Panc1 (cell line): ENCODE results near the gene HTT. TPM values are rescaled to one million over a fixed set of nuclear protein-coding genes. Genes with fewer than 3 reads are reported as not detected.
A peak's percentile ranks its signal among the peaks of the same experiment; 100 is the strongest.

ENCODE experiments used
- ATAC-seq: fragments of 200-7000 bp; cut with Tn5 transposase; 2 replicates; pipeline ENCODE4 v1.9.1; 2020; ENCODE audit warnings: mild to moderate bottlenecking, moderate library complexity
- Bru-seq: library from RNA; stranded (reverse); fragments of 400-500 nt; gene quantifications from one replicate; lab custom pipeline; 2021; lab: Mats Ljungman, UMichigan
- BruChase-seq, 2 experiments: library from RNA; stranded (reverse); fragments of 400-500 nt; gene quantifications; one replicate each; lab custom pipeline; 2021; lab: Mats Ljungman, UMichigan
- BruUV-seq: library from RNA; stranded (reverse); fragments of 400-500 nt; replicated peaks from 2 replicates; lab custom pipeline; 2021; lab: Mats Ljungman, UMichigan
- CTCF ChIA-PET: fragments of 300-600 bp; sonication (Branson Sonifier 250); formaldehyde crosslinking; loops from one replicate; lab custom pipeline; 2022; ENCODE audit warnings: antibody characterized with exemption; lab: Charles Lee
- POLR2A ChIA-PET: fragments of 300-600 bp; sonication (Branson Sonifier 250); formaldehyde crosslinking; loops from one replicate; lab custom pipeline; 2022; ENCODE audit warnings: antibody characterized with exemption; lab: Charles Lee
- DNase-seq: peaks from one replicate; pipeline ENCODE4 v3.0.0-alpha.2; 2010; ENCODE audit warnings: low read depth, low spot score
- H3K27ac ChIP-seq: 2 replicates; pipeline ENCODE4 v1.5.1; 2011; ENCODE audit warnings: mild to moderate bottlenecking, low read length, inconsistent platforms
- H3K27me3 ChIP-seq: fragments of 200-500 bp; sonication (Bioruptor generic); 2 replicates; pipeline ENCODE4 v1.6.0; 2014; ENCODE audit warnings: low read length, inconsistent platforms; ENCODE audit not compliant: control insufficient read depth, insufficient read depth
- H3K36me3 ChIP-seq: fragments of 200-500 bp; sonication (Bioruptor generic); 2 replicates; pipeline ENCODE4 v1.5.1; 2014; ENCODE audit warnings: inconsistent platforms, mild to moderate bottlenecking, low read length, moderate library complexity; ENCODE audit not compliant: control insufficient read depth, insufficient read depth
- H3K4me1 ChIP-seq: 2 replicates; pipeline ENCODE4 v1.5.1; 2011; ENCODE audit warnings: inconsistent platforms, mild to moderate bottlenecking, low read length, moderate library complexity; ENCODE audit not compliant: control insufficient read depth, insufficient read depth
- H3K4me3 ChIP-seq, 2 experiments: 2 replicates each; pipeline ENCODE4 v1.5.1; 2011 to 2012; ENCODE audit warnings: low read depth in 2 of 2, low read length in 2 of 2, mild to moderate bottlenecking in 2 of 2, inconsistent platforms in 1 of 2, moderate library complexity in 1 of 2
- H3K9me3 ChIP-seq: fragments of 200-500 bp; sonication (Bioruptor generic); 2 replicates; pipeline ENCODE4 v1.5.1; 2014; ENCODE audit warnings: low read depth, mild to moderate bottlenecking, inconsistent platforms, low read length, moderate library complexity; ENCODE audit not compliant: control insufficient read depth, insufficient read depth
- POLR2AphosphoS5 ChIP-seq: IDR thresholded peaks from 2 replicates; pipeline ENCODE4 v1.6.1; 2012; ENCODE audit warnings: mild to moderate bottlenecking, low read depth, low read length, moderate library complexity
- SIN3A ChIP-seq: IDR thresholded peaks from 2 replicates; pipeline ENCODE4 v1.6.1; 2012; ENCODE audit warnings: low read depth, mild to moderate bottlenecking, low read length, moderate library complexity, borderline replicate concordance; ENCODE audit not compliant: insufficient read depth
- TCF7L2 ChIP-seq: IDR thresholded peaks from 2 replicates; pipeline ENCODE4 v1.6.1; 2011; ENCODE audit warnings: mild to moderate bottlenecking, low read depth, low read length, inconsistent platforms
- in situ Hi-C: cut with HindIII; loops from 2 replicates; pipeline ENCODE4 v1.10.0; 2016; ENCODE audit warnings: low sequenced_read_pairs, low pct_unique_long_range_greater_than_20kb
- intact Hi-C: fragments of 100-400 bp; cut with micrococcal nuclease; formaldehyde crosslinking; loops from one replicate; pipeline ENCODE4 v1.10.0; 2022; ENCODE audit not compliant: unreplicated experiment
- long read RNA-seq: library from polyadenylated mRNA; unstranded; transcript quantifications from one replicate; pipeline ENCODE4 v2.0.0, GENCODE V29; 2021; ENCODE audit not compliant: unreplicated experiment
- polyA plus RNA-seq: library from polyadenylated mRNA; unstranded; fragments of >200 nt; gene quantifications from one replicate; pipeline ENCODE4 v1.2.1, GENCODE V29; 2012; ENCODE audit warnings: missing spikeins; ENCODE audit not compliant: insufficient read length
- total RNA-seq: library from RNA; stranded (reverse); gene quantifications from one replicate; pipeline ENCODE4 v1.2.1, GENCODE V29; 2021; ENCODE audit not compliant: unreplicated experiment
- TF ChIP-seq, protein P1 (sequence below): fragments of 450-650 bp; IDR thresholded peaks from 2 replicates; pipeline ENCODE4 v1.5.1; 2017; ENCODE audit warnings: mild to moderate bottlenecking
- TF ChIP-seq, protein P2 (sequence below), 2 experiments: IDR thresholded peaks; 2 replicates each; pipeline ENCODE4 v1.6.1; 2011 to 2012; ENCODE audit warnings: low read depth in 2 of 2, control low read depth in 1 of 2, low read length in 1 of 2, mild to moderate bottlenecking in 1 of 2, moderate library complexity in 1 of 2; ENCODE audit not compliant: insufficient read depth in 1 of 2

The HTT gene
- total RNA-seq, result 24.7 TPM
- polyA plus RNA-seq, result 21.3 TPM
- percentile 65 among the genes with signal in this experiment for Bru-seq, nascent RNA
- BruChase-seq, experiment 1, labeled RNA remaining after a 2-hour chase, result percentile 63 among the genes with signal in this experiment
- percentile 68 among the genes with signal in this experiment for BruChase-seq, experiment 2, labeled RNA remaining after a 6-hour chase
- long read RNA-seq, partial matches to known transcripts, result 24 of 37 reads
- long read RNA-seq, other reads (novel, unspliced or antisense), result 13 of 37 reads

DNA sequence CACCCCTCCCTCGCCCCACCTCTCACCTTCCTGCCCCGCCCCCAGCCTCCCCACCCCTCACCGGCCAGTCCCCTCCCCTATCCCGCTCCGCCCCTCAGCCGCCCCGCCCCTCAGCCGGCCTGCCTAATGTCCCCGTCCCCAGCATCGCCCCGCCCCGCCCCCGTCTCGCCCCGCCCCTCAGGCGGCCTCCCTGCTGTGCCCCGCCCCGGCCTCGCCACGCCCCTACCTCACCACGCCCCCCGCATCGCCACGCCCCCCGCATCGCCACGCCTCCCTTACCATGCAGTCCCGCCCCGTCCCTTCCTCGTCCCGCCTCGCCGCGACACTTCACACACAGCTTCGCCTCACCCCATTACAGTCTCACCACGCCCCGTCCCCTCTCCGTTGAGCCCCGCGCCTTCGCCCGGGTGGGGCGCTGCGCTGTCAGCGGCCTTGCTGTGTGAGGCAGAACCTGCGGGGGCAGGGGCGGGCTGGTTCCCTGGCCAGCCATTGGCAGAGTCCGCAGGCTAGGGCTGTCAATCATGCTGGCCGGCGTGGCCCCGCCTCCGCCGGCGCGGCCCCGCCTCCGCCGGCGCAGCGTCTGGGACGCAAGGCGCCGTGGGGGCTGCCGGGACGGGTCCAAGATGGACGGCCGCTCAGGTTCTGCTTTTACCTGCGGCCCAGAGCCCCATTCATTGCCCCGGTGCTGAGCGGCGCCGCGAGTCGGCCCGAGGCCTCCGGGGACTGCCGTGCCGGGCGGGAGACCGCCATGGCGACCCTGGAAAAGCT, at the start of gene HTT, which contains the start of gene HTT-AS:
TSS of gene HTT (plus strand) at position 604 of the 768 bp plus-strand sequence. CDS start at position 749, 145 bp downstream.
TSS of gene HTT-AS (minus strand) at position 461 of the 768 bp plus-strand sequence.
- POLR2A ChIA-PET, result interaction anchor here (0.6 kb wide), 1 partner anchor 96 kb away, joined by 10 read pairs; no protein-coding TSS in a partner anchor
- peak within 1 kb of the TSS; percentile 84 to 85 for H3K4me3 ChIP-seq
- peak within 1 kb of the TSS; percentile 74 for H3K27ac ChIP-seq
- H3K9me3 ChIP-seq, result no peaks in the 10 kb centered on the region
- peak; percentile 60 for DNase-seq
- peak; percentile 43 for TF ChIP-seq POLR2AphosphoS5
- TF ChIP-seq, protein P1, sequence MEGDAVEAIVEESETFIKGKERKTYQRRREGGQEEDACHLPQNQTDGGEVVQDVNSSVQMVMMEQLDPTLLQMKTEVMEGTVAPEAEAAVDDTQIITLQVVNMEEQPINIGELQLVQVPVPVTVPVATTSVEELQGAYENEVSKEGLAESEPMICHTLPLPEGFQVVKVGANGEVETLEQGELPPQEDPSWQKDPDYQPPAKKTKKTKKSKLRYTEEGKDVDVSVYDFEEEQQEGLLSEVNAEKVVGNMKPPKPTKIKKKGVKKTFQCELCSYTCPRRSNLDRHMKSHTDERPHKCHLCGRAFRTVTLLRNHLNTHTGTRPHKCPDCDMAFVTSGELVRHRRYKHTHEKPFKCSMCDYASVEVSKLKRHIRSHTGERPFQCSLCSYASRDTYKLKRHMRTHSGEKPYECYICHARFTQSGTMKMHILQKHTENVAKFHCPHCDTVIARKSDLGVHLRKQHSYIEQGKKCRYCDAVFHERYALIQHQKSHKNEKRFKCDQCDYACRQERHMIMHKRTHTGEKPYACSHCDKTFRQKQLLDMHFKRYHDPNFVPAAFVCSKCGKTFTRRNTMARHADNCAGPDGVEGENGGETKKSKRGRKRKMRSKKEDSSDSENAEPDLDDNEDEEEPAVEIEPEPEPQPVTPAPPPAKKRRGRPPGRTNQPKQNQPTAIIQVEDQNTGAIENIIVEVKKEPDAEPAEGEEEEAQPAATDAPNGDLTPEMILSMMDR, result no peak
- H3K36me3 ChIP-seq, result no peaks in the 10 kb centered on the region
- no TSS peak for BruUV-seq
- in situ Hi-C loops (no loop called here), intact Hi-C loops (no loop called here)
- no peaks in the 10 kb centered on the region for H3K27me3 ChIP-seq
- CTCF ChIA-PET, result no interaction called here
- peak; percentile 95 for ATAC-seq
- H3K4me1 ChIP-seq, result peaks cover 11% of the 10 kb centered on the region; the same call in 1 of the 2 replicates

DNA sequence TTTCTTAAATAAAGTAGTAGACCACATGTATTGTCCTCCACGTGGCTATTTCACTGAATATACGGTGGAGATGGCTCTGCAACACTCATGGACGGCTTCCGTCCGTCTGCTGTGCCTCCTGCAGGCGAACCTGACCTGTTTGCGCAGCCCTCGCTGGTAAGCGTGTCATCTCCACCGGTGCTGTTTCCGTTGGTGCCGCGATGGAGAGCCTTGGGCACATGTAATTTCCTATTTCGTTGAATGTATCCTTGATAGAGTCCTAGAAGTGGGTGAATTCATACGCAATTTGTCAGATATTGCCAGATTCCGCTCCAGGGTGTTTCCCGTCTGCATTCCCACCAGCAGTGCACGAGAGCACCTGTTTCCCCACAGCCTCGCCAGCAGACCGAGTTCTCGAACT, 48.6 kb upstream of the HTT start:
- ChIA-PET CTCF (no interaction called here), POLR2A (no interaction called here)
- DNase-seq (no peak), ATAC-seq (no peak)
- Histone ChIP-seq H3K36me3 (no peaks in the 10 kb centered on the region), H3K27me3 (no peaks in the 10 kb centered on the region), H3K9me3 (no peaks in the 10 kb centered on the region), H3K4me1 (no peaks in the 10 kb centered on the region), H3K27ac (no peak overlapping the region), H3K4me3 (no peak overlapping the region)
- no TSS peak for BruUV-seq
- intact Hi-C loops (no loop called here), in situ Hi-C loops (no loop called here)
- TF ChIP-seq, protein P2, sequence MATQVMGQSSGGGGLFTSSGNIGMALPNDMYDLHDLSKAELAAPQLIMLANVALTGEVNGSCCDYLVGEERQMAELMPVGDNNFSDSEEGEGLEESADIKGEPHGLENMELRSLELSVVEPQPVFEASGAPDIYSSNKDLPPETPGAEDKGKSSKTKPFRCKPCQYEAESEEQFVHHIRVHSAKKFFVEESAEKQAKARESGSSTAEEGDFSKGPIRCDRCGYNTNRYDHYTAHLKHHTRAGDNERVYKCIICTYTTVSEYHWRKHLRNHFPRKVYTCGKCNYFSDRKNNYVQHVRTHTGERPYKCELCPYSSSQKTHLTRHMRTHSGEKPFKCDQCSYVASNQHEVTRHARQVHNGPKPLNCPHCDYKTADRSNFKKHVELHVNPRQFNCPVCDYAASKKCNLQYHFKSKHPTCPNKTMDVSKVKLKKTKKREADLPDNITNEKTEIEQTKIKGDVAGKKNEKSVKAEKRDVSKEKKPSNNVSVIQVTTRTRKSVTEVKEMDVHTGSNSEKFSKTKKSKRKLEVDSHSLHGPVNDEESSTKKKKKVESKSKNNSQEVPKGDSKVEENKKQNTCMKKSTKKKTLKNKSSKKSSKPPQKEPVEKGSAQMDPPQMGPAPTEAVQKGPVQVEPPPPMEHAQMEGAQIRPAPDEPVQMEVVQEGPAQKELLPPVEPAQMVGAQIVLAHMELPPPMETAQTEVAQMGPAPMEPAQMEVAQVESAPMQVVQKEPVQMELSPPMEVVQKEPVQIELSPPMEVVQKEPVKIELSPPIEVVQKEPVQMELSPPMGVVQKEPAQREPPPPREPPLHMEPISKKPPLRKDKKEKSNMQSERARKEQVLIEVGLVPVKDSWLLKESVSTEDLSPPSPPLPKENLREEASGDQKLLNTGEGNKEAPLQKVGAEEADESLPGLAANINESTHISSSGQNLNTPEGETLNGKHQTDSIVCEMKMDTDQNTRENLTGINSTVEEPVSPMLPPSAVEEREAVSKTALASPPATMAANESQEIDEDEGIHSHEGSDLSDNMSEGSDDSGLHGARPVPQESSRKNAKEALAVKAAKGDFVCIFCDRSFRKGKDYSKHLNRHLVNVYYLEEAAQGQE (IDR thresholded peaks at IDR 0.05; ENCODE audit: insufficient read depth in 1 of 2, low read depth in 2 of 2, low read length in 1 of 2), result no peak
- TF ChIP-seq TCF7L2 (no peak), SIN3A (no peak), POLR2AphosphoS5 (no peak)
- TF ChIP-seq, protein P1, result no peak
